Neural progenitor cell (in vitro differentiated cells): ENCODE measurements around the gene IL15. TPM values are rescaled to one million over a fixed set of nuclear protein-coding genes. Genes with fewer than 3 reads are reported as not detected.

ENCODE experiments used
- DNase-seq: peaks from one replicate; pipeline ENCODE4 v3.0.0-alpha.2; 2016; ENCODE audit warnings: low spot score
- H2AFZ ChIP-seq: fragments of 200-600 bp; sonication (generic); replicated peaks from 2 replicates; pipeline ENCODE4 v1.6.1; 2016; ENCODE audit warnings: antibody characterized with exemption
- H3F3A ChIP-seq: fragments of 200-600 bp; sonication (generic); 2 replicates; pipeline ENCODE4 v1.6.1; 2016; ENCODE audit warnings: antibody characterized with exemption, low read depth
- H3K27ac ChIP-seq: fragments of 200-600 bp; sonication (generic); 2 replicates; pipeline ENCODE4 v1.5.1; 2016; ENCODE audit warnings: mild to moderate bottlenecking
- H3K27me3 ChIP-seq: fragments of 200-600 bp; sonication (generic); 2 replicates; pipeline ENCODE4 v1.6.1; 2016; ENCODE audit warnings: mild to moderate bottlenecking, moderate library complexity
- H3K36me3 ChIP-seq: fragments of 200-600 bp; sonication (generic); 2 replicates; pipeline ENCODE4 v1.5.1; 2016
- H3K4me1 ChIP-seq: fragments of 200-600 bp; sonication (generic); 2 replicates; pipeline ENCODE4 v1.6.1; 2016; ENCODE audit warnings: mixed run types
- H3K4me2 ChIP-seq: fragments of 200-600 bp; sonication (generic); 2 replicates; pipeline ENCODE4 v1.6.1; 2016
- H3K4me3 ChIP-seq: fragments of 200-600 bp; sonication (generic); 2 replicates; pipeline ENCODE4 v1.5.1; 2016
- H3K79me2 ChIP-seq: fragments of 200-600 bp; sonication (generic); 2 replicates; pipeline ENCODE4 v1.6.1; 2016; ENCODE audit warnings: low read depth
- H3K9ac ChIP-seq: fragments of 200-600 bp; sonication (generic); 2 replicates; pipeline ENCODE4 v1.6.1; 2016
- H3K9me3 ChIP-seq: fragments of 200-600 bp; sonication (generic); 2 replicates; pipeline ENCODE4 v1.5.1; 2016; ENCODE audit warnings: low read depth
- H4K20me1 ChIP-seq: fragments of 200-600 bp; sonication (generic); 2 replicates; pipeline ENCODE4 v1.6.1; 2016; ENCODE audit warnings: low read depth
- H3K27ac Mint-ChIP-seq: 3 replicates; pipeline ENCODE4 v1.8.0; 2021; ENCODE audit warnings: mixed read lengths
- H3K27me3 Mint-ChIP-seq: 2 replicates; pipeline ENCODE4 v1.8.0; 2022; ENCODE audit warnings: low read depth, mild to moderate bottlenecking, inconsistent platforms, moderate library complexity, mixed read lengths; ENCODE audit not compliant: insufficient read depth
- H3K36me3 Mint-ChIP-seq: 3 replicates; pipeline ENCODE4 v1.8.0; 2021; ENCODE audit warnings: mixed read lengths
- H3K4me1 Mint-ChIP-seq: 3 replicates; pipeline ENCODE4 v1.8.0; 2021; ENCODE audit warnings: mixed read lengths
- H3K4me3 Mint-ChIP-seq: 3 replicates; pipeline ENCODE4 v1.8.0; 2021; ENCODE audit warnings: mild to moderate bottlenecking, moderate library complexity, mixed read lengths
- H3K9me3 Mint-ChIP-seq: 3 replicates; pipeline ENCODE4 v1.8.0; 2020; ENCODE audit warnings: mixed read lengths
- EZH2 ChIP-seq: fragments of 200-600 bp; sonication (generic); IDR thresholded peaks from 2 replicates; pipeline ENCODE4 v1.6.1; 2017; ENCODE audit warnings: antibody characterized with exemption, mild to moderate bottlenecking, moderate library complexity
- EZH2phosphoT487 ChIP-seq: fragments of 200-600 bp; sonication (generic); IDR thresholded peaks from 2 replicates; pipeline ENCODE4 v1.6.1; 2017; ENCODE audit warnings: antibody characterized with exemption
- total RNA-seq: library from RNA; depleted of rRNA; stranded (reverse); fragments of >200 nt; gene quantifications from 2 replicates; pipeline ENCODE4 v1.2.3, GENCODE V29; 2015; ENCODE audit warnings: low replicate concordance
- TF ChIP-seq, protein P1 (sequence below): fragments of 200-600 bp; sonication (generic); IDR thresholded peaks from 2 replicates; pipeline ENCODE4 v1.5.1; 2017; ENCODE audit warnings: antibody characterized with exemption, mild to moderate bottlenecking

The IL15 gene
- total RNA-seq, 1 donor from 2014 or later: not detected

DNA sequence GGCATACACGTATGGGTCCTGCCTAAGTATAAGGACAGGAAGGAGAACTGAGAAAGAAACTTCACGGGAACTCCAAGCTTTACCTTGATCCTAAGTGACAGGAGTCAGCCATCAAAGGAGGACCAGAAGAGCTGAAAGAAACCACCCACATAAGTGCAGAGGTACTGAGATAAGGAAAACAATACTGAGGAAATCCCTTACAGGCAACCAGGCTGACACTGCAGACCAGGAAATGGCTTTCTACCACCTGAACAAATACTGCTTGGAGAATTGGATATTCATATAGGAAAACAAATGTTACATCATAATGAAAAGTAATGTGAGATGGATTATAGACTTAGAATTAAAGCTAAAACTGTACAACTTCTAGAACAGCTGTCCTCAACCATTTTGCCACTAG lies 127.0 kb downstream of the IL15 start:
- Mint-ChIP-seq H3K4me1 (peaks cover 4% of the 10 kb centered on the region), H3K4me3 (no peak overlapping the region), H3K9me3 (peaks cover 2% of the 10 kb centered on the region), H3K27me3 (peaks cover 3% of the 10 kb centered on the region), H3K27ac (no peak overlapping the region), H3K36me3 (no peaks in the 10 kb centered on the region)
- no peaks in the 10 kb centered on the region for H3K36me3 ChIP-seq
- no peak overlapping the region for H3K4me2 ChIP-seq
- no peak for DNase-seq
- H3K4me3 ChIP-seq: no peak overlapping the region
- no peak overlapping the region for H3K27ac ChIP-seq
- no peaks in the 10 kb centered on the region for H3K4me1 ChIP-seq
- TF ChIP-seq, protein P1, sequence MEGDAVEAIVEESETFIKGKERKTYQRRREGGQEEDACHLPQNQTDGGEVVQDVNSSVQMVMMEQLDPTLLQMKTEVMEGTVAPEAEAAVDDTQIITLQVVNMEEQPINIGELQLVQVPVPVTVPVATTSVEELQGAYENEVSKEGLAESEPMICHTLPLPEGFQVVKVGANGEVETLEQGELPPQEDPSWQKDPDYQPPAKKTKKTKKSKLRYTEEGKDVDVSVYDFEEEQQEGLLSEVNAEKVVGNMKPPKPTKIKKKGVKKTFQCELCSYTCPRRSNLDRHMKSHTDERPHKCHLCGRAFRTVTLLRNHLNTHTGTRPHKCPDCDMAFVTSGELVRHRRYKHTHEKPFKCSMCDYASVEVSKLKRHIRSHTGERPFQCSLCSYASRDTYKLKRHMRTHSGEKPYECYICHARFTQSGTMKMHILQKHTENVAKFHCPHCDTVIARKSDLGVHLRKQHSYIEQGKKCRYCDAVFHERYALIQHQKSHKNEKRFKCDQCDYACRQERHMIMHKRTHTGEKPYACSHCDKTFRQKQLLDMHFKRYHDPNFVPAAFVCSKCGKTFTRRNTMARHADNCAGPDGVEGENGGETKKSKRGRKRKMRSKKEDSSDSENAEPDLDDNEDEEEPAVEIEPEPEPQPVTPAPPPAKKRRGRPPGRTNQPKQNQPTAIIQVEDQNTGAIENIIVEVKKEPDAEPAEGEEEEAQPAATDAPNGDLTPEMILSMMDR: no peak
- TF ChIP-seq EZH2phosphoT487 (no peak), EZH2 (no peak)
- no peaks in the 10 kb centered on the region for H4K20me1 ChIP-seq
- no peaks in the 10 kb centered on the region for H3K79me2 ChIP-seq
- H3K27me3 ChIP-seq: no peaks in the 10 kb centered on the region
- no peaks in the 10 kb centered on the region for H3F3A ChIP-seq
- H2AFZ ChIP-seq: no peak overlapping the region
- H3K9me3 ChIP-seq: no peaks in the 10 kb centered on the region
- H3K9ac ChIP-seq: no peak overlapping the region

DNA sequence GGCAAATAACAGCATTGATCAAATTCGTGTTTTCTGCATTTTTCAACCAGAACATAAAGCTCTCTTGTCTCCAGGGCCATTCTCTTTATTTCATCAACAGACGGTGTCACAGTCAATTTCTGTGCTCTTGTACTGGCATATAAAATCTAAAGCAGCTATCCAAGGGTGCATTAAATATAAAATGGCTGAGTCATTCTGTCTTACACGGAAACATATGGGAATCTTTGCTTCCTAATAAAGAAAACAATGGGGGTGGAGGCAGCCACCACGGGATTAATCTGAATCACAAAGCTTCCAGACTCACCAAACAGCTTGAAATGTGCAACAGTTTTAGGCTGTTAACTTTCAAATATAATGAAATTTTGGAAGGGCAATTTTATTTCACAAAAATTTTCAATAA lies 132.6 kb downstream of the IL15 start:
- no peaks in the 10 kb centered on the region for H3K4me1 ChIP-seq
- no peaks in the 10 kb centered on the region for H3K27me3 ChIP-seq
- no peaks in the 10 kb centered on the region for H3K36me3 ChIP-seq
- H2AFZ ChIP-seq: no peak overlapping the region
- no peak for DNase-seq
- Mint-ChIP-seq H3K4me1 (peaks cover 17% of the 10 kb centered on the region), H3K36me3 (no peaks in the 10 kb centered on the region), H3K27ac (no peak overlapping the region), H3K4me3 (no peak overlapping the region), H3K9me3 (peaks cover 2% of the 10 kb centered on the region), H3K27me3 (peaks cover 3% of the 10 kb centered on the region)
- H3K79me2 ChIP-seq: no peaks in the 10 kb centered on the region
- no peak overlapping the region for H3K4me3 ChIP-seq
- H3K9ac ChIP-seq: no peak overlapping the region
- no peak overlapping the region for H3K4me2 ChIP-seq
- TF ChIP-seq, protein P1: no peak
- TF ChIP-seq EZH2: no peak
- TF ChIP-seq EZH2phosphoT487: no peak
- H4K20me1 ChIP-seq: no peaks in the 10 kb centered on the region
- H3F3A ChIP-seq: no peaks in the 10 kb centered on the region
- no peak overlapping the region for H3K27ac ChIP-seq
- H3K9me3 ChIP-seq: no peaks in the 10 kb centered on the region

DNA sequence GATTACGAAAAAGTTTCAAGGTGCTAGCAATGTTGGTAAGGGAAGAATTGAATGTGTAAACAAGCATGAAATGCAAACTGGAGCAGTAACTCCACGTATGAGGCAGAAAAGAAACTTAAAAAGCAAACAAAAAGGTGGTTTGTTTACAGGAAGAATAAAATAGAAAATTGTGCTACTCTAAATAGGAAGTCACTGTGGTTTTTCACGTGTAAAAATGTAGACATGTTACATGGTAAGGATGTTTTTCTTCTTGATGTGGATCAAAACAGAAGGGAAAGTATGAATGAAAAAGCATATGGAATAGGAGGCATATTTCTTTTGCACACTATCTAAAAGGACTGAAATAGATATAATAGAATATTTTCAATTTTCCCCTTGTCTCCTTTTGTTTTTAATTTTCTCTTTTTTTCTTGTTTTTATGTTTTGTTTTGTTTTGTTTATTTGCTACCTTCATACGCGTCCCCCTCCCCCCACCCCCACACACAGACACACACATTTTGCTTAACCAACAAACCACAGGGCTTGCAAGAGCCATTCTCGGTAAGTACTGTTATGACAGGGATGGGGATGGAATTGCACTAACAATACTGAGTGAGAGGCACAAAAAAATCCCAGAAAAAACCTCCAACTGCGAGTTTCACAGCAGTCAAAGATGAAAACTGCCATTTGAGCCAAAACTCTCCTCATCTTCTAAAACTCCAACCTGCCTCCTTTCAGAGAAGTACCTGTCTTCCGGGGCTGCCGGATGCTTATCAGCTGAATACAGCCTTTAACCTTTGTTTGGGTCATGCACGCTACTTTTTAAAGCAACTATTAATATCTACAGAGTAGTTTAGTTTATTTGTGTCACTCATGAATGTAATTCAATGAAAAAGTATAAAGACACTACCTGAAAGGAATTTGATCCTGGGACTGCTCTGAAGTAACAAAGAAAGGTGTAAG lies 135.8 kb downstream of the IL15 start:
- Histone ChIP-seq H3K79me2 (no peaks in the 10 kb centered on the region), H3F3A (no peaks in the 10 kb centered on the region), H3K9ac (no peak overlapping the region), H3K4me2 (no peak overlapping the region), H3K4me3 (no peak overlapping the region), H3K4me1 (no peaks in the 10 kb centered on the region), H3K27me3 (no peaks in the 10 kb centered on the region), H4K20me1 (no peaks in the 10 kb centered on the region), H3K9me3 (no peaks in the 10 kb centered on the region), H2AFZ (peak overlapping the region; percentile 48), H3K27ac (no peak overlapping the region), H3K36me3 (no peaks in the 10 kb centered on the region)
- Mint-ChIP-seq H3K9me3 (peaks cover 2% of the 10 kb centered on the region), H3K4me1 (peaks cover 17% of the 10 kb centered on the region), H3K36me3 (no peaks in the 10 kb centered on the region), H3K4me3 (no peak overlapping the region), H3K27me3 (no peaks in the 10 kb centered on the region), H3K27ac (no peak overlapping the region)
- DNase-seq: no peak
- TF ChIP-seq EZH2: no peak
- no peak for TF ChIP-seq EZH2phosphoT487
- TF ChIP-seq, protein P1: no peak
